H1 (cell line): Measurements from ENCODE around the gene PRSS12. TPM values are rescaled to one million over a fixed set of nuclear protein-coding genes. Genes with fewer than 3 reads are reported as not detected.

Experiments
- CTCF ChIA-PET: fragments of 300-600 bp; sonication (Branson Sonifier 250); formaldehyde crosslinking; loops from one replicate; lab custom pipeline; 2021; ENCODE audit not compliant: partially characterized antibody; lab: Charles Lee
- POLR2A ChIA-PET: fragments of 300-600 bp; sonication (Branson Sonifier 250); formaldehyde crosslinking; loops from one replicate; lab custom pipeline; 2021; ENCODE audit warnings: inconsistent platforms; ENCODE audit not compliant: partially characterized antibody; lab: Charles Lee
- DNase-seq, 2 experiments: peaks; one replicate each; pipeline versions ENCODE4 v3.0.0 to v3.0.0-alpha.2; 2010 to 2022; ENCODE audit warnings: low spot score in 2 of 2, low read depth in 1 of 2, mixed read lengths in 1 of 2
- FAIRE-seq: peaks from 2 replicates; lab custom pipeline; 2011; peaks lifted over from hg19 to GRCh38; lab: Jason Lieb, UNC
- H2AFZ ChIP-seq: 2 replicates; pipeline ENCODE4 v1.8.1; 2012; ENCODE audit warnings: low read length, inconsistent platforms
- H2AK5ac ChIP-seq: 2 replicates; pipeline ENCODE4 v1.6.1; 2013; ENCODE audit warnings: low read depth, low read length
- H2BK120ac ChIP-seq: replicated peaks from 2 replicates; pipeline ENCODE3; 2013; ENCODE audit warnings: low read depth, low read length, inconsistent platforms
- H2BK12ac ChIP-seq: 2 replicates; pipeline ENCODE4 v1.6.1; 2013; ENCODE audit warnings: low read depth, low read length
- H2BK15ac ChIP-seq: 2 replicates; pipeline ENCODE4 v1.6.1; 2013; ENCODE audit warnings: low read length
- H2BK20ac ChIP-seq: 2 replicates; pipeline ENCODE4 v1.6.1; 2013; ENCODE audit warnings: low read length
- H2BK5ac ChIP-seq: 2 replicates; pipeline ENCODE4 v1.6.1; 2013; ENCODE audit warnings: low read depth, low read length
- H3K14ac ChIP-seq: 2 replicates; pipeline ENCODE4 v1.6.1; 2013; ENCODE audit warnings: inconsistent platforms; ENCODE audit not compliant: insufficient read length
- H3K18ac ChIP-seq: 2 replicates; pipeline ENCODE4 v1.6.1; 2013; ENCODE audit warnings: low read length; ENCODE audit errors: extremely low read depth
- H3K23ac ChIP-seq: 2 replicates; pipeline ENCODE4 v1.6.1; 2013; ENCODE audit warnings: inconsistent platforms; ENCODE audit not compliant: insufficient read length
- H3K23me2 ChIP-seq: 2 replicates; pipeline ENCODE4 v1.6.1; 2013; ENCODE audit warnings: low read depth, low read length
- H3K27ac ChIP-seq: 2 replicates; pipeline ENCODE4 v1.6.1; 2011; ENCODE audit warnings: low read depth, low read length, inconsistent platforms
- H3K27me3 ChIP-seq, 4 experiments: replicated peaks in 1 of 4; 1 replicate in 1 of 4; 2 replicates in 3 of 4; pipeline versions ENCODE4 v1.6.1 to v1.8.1; 2011 to 2013; ENCODE audit warnings: low read length in 3 of 4, mild to moderate bottlenecking in 3 of 4, inconsistent platforms in 2 of 4, mixed read lengths in 2 of 4, moderate library complexity in 1 of 4; ENCODE audit not compliant: control insufficient read depth in 3 of 4, insufficient read depth in 3 of 4; ENCODE audit errors: extremely low read depth in 1 of 4
- H3K36me3 ChIP-seq, 4 experiments: 2 replicates each; pipeline versions ENCODE4 v1.6.1 to v1.8.1; 2011 to 2013; ENCODE audit warnings: mild to moderate bottlenecking in 4 of 4, low read length in 3 of 4, moderate library complexity in 2 of 4, control low read depth in 1 of 4, inconsistent platforms in 1 of 4; ENCODE audit not compliant: insufficient read depth in 4 of 4, control insufficient read depth in 2 of 4
- H3K4ac ChIP-seq: replicated peaks from 2 replicates; pipeline ENCODE3; 2013; ENCODE audit warnings: low read length, low read depth, mixed read lengths, inconsistent platforms; ENCODE audit not compliant: insufficient read length
- H3K4me1 ChIP-seq, 4 experiments: replicated peaks in 1 of 4; 1 replicate in 1 of 4; 2 replicates in 3 of 4; pipeline versions ENCODE4 v1.6.1 to v1.8.1; 2011 to 2013; ENCODE audit warnings: low read length in 3 of 4, inconsistent platforms in 2 of 4, mixed read lengths in 1 of 4; ENCODE audit not compliant: insufficient read depth in 4 of 4, control insufficient read depth in 3 of 4
- H3K4me2 ChIP-seq, 2 experiments: 2 replicates each; pipeline versions ENCODE4 v1.6.1 to v1.8.1; 2011 to 2013; ENCODE audit warnings: low read depth in 2 of 2, low read length in 2 of 2, control low read depth in 1 of 2, inconsistent platforms in 1 of 2, mild to moderate bottlenecking in 1 of 2; ENCODE audit not compliant: insufficient read depth in 1 of 2
- H3K4me3 ChIP-seq, 4 experiments: fragments of 200-600, 300-600 bp in 1 of 4; sonication (generic), shearing (Covaris generic), sonication (Bioruptor Twin) in 1 of 4; 2 replicates each; pipeline versions ENCODE4 v1.5.1 to v1.8.1; 2011 to 2016; ENCODE audit warnings: low read length in 4 of 4, low read depth in 3 of 4, control low read depth in 2 of 4, inconsistent platforms in 2 of 4, mild to moderate bottlenecking in 2 of 4, mixed read lengths in 1 of 4, moderate library complexity in 1 of 4; ENCODE audit not compliant: insufficient read depth in 2 of 4; ENCODE audit errors: extremely low read depth in 1 of 4
- H3K56ac ChIP-seq: replicated peaks from 2 replicates; pipeline ENCODE3; 2013; ENCODE audit warnings: low read depth, mild to moderate bottlenecking, mixed read lengths, low read length, inconsistent platforms; ENCODE audit not compliant: insufficient read length
- H3K79me1 ChIP-seq: 2 replicates; pipeline ENCODE4 v1.6.1; 2013; ENCODE audit warnings: low read depth, low read length, control low read depth
- H3K79me2 ChIP-seq, 2 experiments: 2 replicates each; pipeline versions ENCODE4 v1.6.1 to v1.8.1; 2012 to 2013; ENCODE audit warnings: low read length in 2 of 2, mild to moderate bottlenecking in 2 of 2, inconsistent platforms in 1 of 2; ENCODE audit not compliant: insufficient read depth in 2 of 2, control insufficient read depth in 1 of 2
- H3K9ac ChIP-seq, 4 experiments: replicated peaks in 1 of 4; 1 replicate in 1 of 4; 2 replicates in 3 of 4; pipeline versions ENCODE4 v1.6.1 to v1.8.1; 2011 to 2013; ENCODE audit warnings: low read depth in 3 of 4, low read length in 3 of 4, control low read depth in 2 of 4, mild to moderate bottlenecking in 2 of 4, moderate library complexity in 2 of 4, inconsistent platforms in 1 of 4; ENCODE audit errors: extremely low read depth in 1 of 4
- H3K9me3 ChIP-seq, 2 experiments: 2 replicates each; pipeline versions ENCODE4 v1.6.1 to v1.8.1; 2012 to 2013; ENCODE audit warnings: mild to moderate bottlenecking in 2 of 2, moderate library complexity in 2 of 2, control low read depth in 1 of 2, inconsistent platforms in 1 of 2, low read depth in 1 of 2, low read length in 1 of 2, mixed read lengths in 1 of 2; ENCODE audit not compliant: insufficient read depth in 2 of 2
- H4K20me1 ChIP-seq, 2 experiments: replicated peaks in 1 of 2; 2 replicates each; pipeline versions ENCODE3 to v1.8.1; 2011 to 2013; ENCODE audit warnings: inconsistent platforms in 2 of 2, low read length in 2 of 2, mild to moderate bottlenecking in 1 of 2; ENCODE audit not compliant: insufficient read depth in 2 of 2, control insufficient read depth in 1 of 2
- H4K5ac ChIP-seq: 2 replicates; pipeline ENCODE4 v1.6.1; 2013; ENCODE audit warnings: low read length, low read depth, mixed read lengths, inconsistent platforms; ENCODE audit not compliant: insufficient read length
- H4K8ac ChIP-seq: 2 replicates; pipeline ENCODE4 v1.8.0; 2013; ENCODE audit warnings: mild to moderate bottlenecking, moderate library complexity, low read length, inconsistent platforms; ENCODE audit not compliant: insufficient read depth; ENCODE audit errors: extremely low read depth
- H4K91ac ChIP-seq: replicated peaks from 2 replicates; pipeline ENCODE3; 2013; ENCODE audit warnings: low read length, mixed read lengths, inconsistent platforms; ENCODE audit not compliant: insufficient read length
- BRCA1 ChIP-seq: IDR thresholded peaks from 2 replicates; pipeline ENCODE4 v1.6.1; 2012; ENCODE audit warnings: low read depth, low read length, improper control_type of control experiment
- CBX8 ChIP-seq: fragments of 300-800, 300-1000 bp; sonication (generic); IDR thresholded peaks from 2 replicates; pipeline ENCODE4 v1.7.1; 2016; ENCODE audit warnings: low read depth, low read length, borderline replicate concordance
- CHD2 ChIP-seq: IDR thresholded peaks from 2 replicates; pipeline ENCODE4 v1.6.1; 2012; ENCODE audit warnings: low read length, improper control_type of control experiment
- CTCF ChIP-seq, 3 experiments: IDR thresholded peaks; 1 replicate in 2 of 3; 2 replicates in 1 of 3; pipeline versions ENCODE4 v1.5.1 to v1.6.1; 2011; ENCODE audit warnings: low read length in 3 of 3, mild to moderate bottlenecking in 3 of 3, inconsistent platforms in 2 of 3, low read depth in 1 of 3, moderate library complexity in 1 of 3; ENCODE audit not compliant: insufficient read depth in 1 of 3; ENCODE audit errors: control extremely low read depth in 1 of 3
- E2F6 ChIP-seq: IDR thresholded peaks from 2 replicates; pipeline ENCODE4 v1.6.1; 2012; ENCODE audit warnings: inconsistent platforms
- GABPA ChIP-seq: IDR thresholded peaks from 2 replicates; pipeline ENCODE4 v1.6.1; 2011; ENCODE audit warnings: mild to moderate bottlenecking, low read length, moderate library complexity, borderline replicate concordance; ENCODE audit not compliant: insufficient read depth
- MAFK ChIP-seq: IDR thresholded peaks from 2 replicates; pipeline ENCODE4 v1.6.1; 2012; ENCODE audit warnings: low read depth, mild to moderate bottlenecking, improper control_type of control experiment, low read length
- MAX ChIP-seq: IDR thresholded peaks from 2 replicates; pipeline ENCODE4 v1.6.1; 2012; ENCODE audit warnings: inconsistent platforms
- PHF8 ChIP-seq: fragments of 200-600 bp; sonication (generic); conservative IDR thresholded peaks from 2 replicates; pipeline ENCODE4 v1.7.1; 2012; ENCODE audit warnings: low read depth, mild to moderate bottlenecking, inconsistent platforms, low read length, moderate library complexity
- SIRT6 ChIP-seq: IDR thresholded peaks from one replicate; pipeline ENCODE4 v1.7.1; 2012; ENCODE audit warnings: low read length, inconsistent platforms
- TCF12 ChIP-seq: IDR thresholded peaks from 2 replicates; pipeline ENCODE4 v1.6.1; 2011; ENCODE audit warnings: low read depth, mild to moderate bottlenecking, low read length
- WGBS, 2 experiments: shearing (Covaris generic) in 1 of 2; methylation state at CpG; one replicate each; pipeline versions ENCODE4 v1.1.6 to v1.1.7; 2013 to 2015; ENCODE audit warnings: low lambda C conversion rate in 2 of 2, mixed read lengths in 2 of 2, inconsistent platforms in 1 of 2, low coverage in 1 of 2, missing lambda C conversion rate in 1 of 2; ENCODE audit not compliant: insufficient replicate concordance in 2 of 2, insufficient coverage in 1 of 2, insufficient read length in 1 of 2; ENCODE audit errors: extremely low coverage in 1 of 2, missing lambda C conversion rate in 1 of 2; 5-methylcytosine and 5-hydroxymethylcytosine counted together
- polyA plus RNA-seq, 7 experiments: library from polyadenylated mRNA; depleted of rRNA in 3 of 7; stranded (reverse) in 5 of 7; unstranded in 2 of 7; fragments of >200 nt in 5 of 7; fragments of 200-250 nt in 2 of 7; gene quantifications; 1 replicate in 5 of 7; 2 replicates in 1 of 7; 4 replicates in 1 of 7; pipeline versions ENCODE4 v1.2.1 to v1.2.3, GENCODE V29; 2011 to 2013; ENCODE audit warnings: missing spikeins in 2 of 7, mixed read lengths in 2 of 7
- total RNA-seq: library from RNA; stranded (reverse); fragmentation: NEBNext Ultra II Directional; extraction: Animal tissue kit (Norgen Biotek cat#: 25700); gene quantifications from 2 replicates; pipeline ENCODE4 v1.2.1, GENCODE V29; 2021

PRSS12 gene
- total and polyA plus RNA-seq, 2 of the 8 experiments (the other 6 are each of a cell fraction or from before 2014, with no cell fraction given), result 2.6 to 9.3 TPM

GRCh38 chr4:118277243-118277642 is 75.6 kb downstream of the PRSS12 start:
- Histone ChIP-seq H4K20me1 (peaks cover 0 to 5% of the 10 kb centered on the region in 2 experiments), H3K23me2 (peaks cover 2% of the 10 kb centered on the region), H3K4me3 (peak overlapping the region in 1 of 4 experiments; percentile 83; a peak in 2 of 8 replicates), H3K4ac (no peak overlapping the region), H3K79me2 (peaks cover 0 to 14% of the 10 kb centered on the region in 2 experiments; a peak in 3 of 4 replicates), H2BK20ac (no peak overlapping the region), H2BK15ac (no peak overlapping the region), H3K9ac (no peak overlapping the region), H3K14ac (no peak overlapping the region), H3K18ac (no peak overlapping the region), H3K79me1 (no peaks in the 10 kb centered on the region; the same call in 1 of the 2 replicates), H2BK5ac (no peak overlapping the region), H3K27me3 (no peaks in the 10 kb centered on the region), H3K9me3 (no peaks in the 10 kb centered on the region), H3K23ac (no peak overlapping the region), H4K91ac (no peak overlapping the region), H4K5ac (no peak overlapping the region), H2AFZ (no peak overlapping the region), H2AK5ac (no peak overlapping the region), H2BK12ac (no peak overlapping the region), H3K27ac (no peak overlapping the region), H3K4me1 (peaks cover 0 to 8% (median 0%) of the 10 kb centered on the region in 4 experiments; a peak in 2 of 7 replicates), H3K4me2 (peak overlapping the region in 1 of 2 experiments; percentile 97; a peak in 1 of 4 replicates), H2BK120ac (no peak overlapping the region), H4K8ac (no peak overlapping the region), H3K56ac (no peak overlapping the region), H3K36me3 (peaks cover 0 to 31% (median 6%) of the 10 kb centered on the region in 4 experiments; a peak in 5 of 8 replicates)
- CTCF ChIA-PET, result no interaction called here
- DNase-seq (no peak), FAIRE-seq (no peak)
- 95% methylated on average over 4 of the region's 4 CpGs; no CpG with 5 or more reads in 1 of the 2 experiments for WGBS, 2 experiments
- POLR2A ChIA-PET, result no interaction called here
- TF ChIP-seq CBX8 (no peak), E2F6 (no peak), PHF8 (no peak), CHD2 (no peak), TCF12 (no peak), MAX (no peak), GABPA (no peak), SIRT6 (no peak), CTCF (IDR thresholded peaks at IDR 0.05; ENCODE audit: control extremely low read depth in 1 of 3, insufficient read depth in 1 of 3, low read depth in 1 of 3, low read length in 3 of 3) (no peak), MAFK (no peak), BRCA1 (no peak)
